Activated naive CD4-positive, alpha-beta T cell (primary cell): Measurements from ENCODE around the gene PRR33.

Source experiments
- DNase-seq, 4 experiments: peaks; one replicate each; lab custom pipeline; 2025; lab: John Stamatoyannopoulos, UW

PRR33 gene

DNA sequence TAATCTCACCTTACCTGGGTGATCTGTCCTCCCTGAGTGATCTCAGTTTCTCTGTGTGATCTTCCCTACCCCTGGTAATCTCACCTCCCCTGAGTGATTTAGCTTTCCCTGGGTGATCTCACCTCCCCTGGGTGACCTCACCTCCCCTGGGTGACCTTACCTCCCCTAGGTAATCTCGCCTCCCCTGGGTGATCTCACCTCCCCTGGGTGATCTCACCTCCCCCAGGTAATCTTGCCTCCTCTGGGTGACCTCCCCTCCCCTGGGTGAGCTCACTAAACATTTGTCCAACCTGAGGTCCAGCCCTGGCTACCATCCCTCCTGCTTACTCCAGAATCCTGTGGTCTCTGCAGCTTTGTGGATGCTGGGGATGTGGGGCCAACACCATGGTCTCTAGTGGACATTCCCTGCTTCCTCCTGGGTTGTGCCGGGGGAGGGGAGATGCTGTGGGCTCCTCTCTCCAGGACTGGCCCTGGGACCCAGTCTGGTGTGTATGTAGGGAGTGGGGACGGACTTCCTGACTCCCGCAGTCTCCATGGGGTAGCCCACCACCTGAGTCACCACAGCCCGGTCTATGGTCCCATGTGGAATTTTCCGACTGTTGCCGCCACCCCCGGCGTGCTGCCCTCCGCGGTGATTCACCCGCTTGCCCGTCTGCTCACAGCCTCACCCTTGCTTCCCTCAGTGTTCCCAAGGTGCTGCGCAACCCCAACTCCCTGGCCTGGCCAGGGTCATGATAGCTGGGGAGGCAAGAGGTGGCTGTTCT, 28.9 kb downstream of the PRR33 start:
- no peak for DNase-seq

DNA sequence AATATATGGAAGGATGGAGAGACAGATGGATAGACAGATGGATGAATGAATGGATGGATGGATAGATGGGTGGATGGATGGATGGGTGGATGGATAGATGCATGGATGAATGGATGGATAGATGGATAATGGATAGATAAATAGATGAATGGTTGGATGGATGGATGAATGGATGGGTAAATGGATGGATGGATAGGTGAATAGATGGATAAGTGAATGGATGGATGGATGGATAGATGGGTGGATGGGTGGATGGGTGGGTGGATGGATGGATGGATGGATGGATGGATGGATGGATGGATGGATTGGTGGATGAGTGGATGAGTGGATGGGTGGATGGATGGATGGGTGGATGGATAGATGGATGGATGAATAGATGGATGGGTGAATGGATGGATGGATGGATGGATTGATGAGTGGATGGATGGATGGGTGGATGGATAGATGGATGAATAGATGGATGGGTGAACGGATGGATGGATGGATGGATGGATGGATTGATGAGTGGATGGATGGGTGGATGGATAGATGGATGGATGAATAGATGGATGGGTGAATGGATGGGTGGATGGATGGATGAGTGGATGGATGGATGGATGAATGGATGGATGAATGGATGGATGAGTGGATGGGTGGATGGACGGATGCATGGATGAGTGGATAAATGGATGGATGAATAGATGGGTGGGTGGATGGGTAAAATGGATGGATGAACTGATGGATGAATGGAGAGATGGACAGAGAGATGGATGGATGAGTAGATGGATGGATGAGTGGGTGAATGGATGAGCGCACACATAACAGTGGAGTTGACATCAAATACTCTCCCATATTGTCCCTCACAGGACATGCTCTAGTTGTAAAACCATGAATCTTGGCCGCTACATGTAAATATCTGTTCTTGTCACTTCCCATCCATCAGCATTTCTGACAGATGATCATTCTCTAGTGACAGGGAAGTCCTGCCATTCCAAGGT, 30.0 kb downstream of the PRR33 start:
- no peak for DNase-seq

DNA sequence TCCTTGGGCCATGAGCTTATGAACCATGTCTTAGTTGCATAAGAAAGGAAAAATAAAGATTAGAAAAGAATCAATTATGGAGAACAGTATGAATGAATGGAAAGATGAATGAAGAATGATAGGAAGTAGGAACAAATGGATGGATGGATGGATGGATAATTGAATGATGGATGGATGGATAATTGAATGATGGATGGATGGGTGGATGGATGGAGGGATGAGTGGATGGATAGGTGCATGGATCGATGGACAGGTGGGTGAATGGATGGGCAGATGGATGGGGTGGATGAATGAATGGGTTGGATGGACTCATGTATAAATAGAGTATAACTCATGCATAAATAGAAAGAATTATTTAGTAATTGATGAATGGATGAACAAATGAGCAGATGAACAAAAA, 31.6 kb downstream of the PRR33 start:
- DNase-seq = no peak

DNA sequence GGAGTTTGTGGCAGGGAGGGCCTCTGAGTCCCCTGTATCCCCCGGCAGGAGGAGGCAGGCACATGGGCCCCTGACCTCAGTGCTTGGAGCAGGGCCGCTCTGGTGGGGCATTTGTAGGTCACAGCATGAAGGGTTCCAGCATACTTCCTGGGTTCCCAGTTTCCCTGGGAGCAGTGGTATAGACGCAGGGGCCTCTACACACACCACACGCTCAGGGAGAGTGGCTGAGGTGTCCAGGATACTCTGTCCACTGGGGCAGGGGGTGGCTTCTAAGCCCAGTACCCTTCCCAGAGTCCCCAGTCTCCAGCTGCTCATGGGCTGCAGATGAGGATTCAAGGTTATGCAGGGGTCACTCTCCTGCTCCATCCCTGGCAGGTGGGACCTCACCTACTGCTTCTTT, 32.7 kb downstream of the PRR33 start:
- no peak for DNase-seq

DNA sequence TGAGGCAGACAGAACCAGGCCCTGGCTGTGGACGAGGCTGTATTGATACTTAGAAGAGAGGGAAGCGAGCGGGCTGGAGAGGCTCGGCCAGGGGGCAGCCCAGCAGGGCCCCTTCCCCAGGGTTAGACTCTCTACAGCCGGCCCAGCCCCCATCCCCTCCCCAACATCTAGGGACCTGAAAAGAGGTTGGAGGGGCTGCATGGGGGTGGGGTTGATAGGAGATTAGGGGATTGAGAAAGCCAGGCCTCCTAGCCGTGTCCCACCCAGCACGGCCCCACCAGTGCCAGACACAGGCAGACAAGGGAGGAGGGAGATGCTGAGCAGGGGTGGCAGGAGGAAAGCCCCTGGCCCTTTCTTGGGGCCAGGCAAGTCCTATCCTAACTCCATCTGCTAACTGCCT, 33.1 kb downstream of the PRR33 start:
- no peak for DNase-seq

DNA sequence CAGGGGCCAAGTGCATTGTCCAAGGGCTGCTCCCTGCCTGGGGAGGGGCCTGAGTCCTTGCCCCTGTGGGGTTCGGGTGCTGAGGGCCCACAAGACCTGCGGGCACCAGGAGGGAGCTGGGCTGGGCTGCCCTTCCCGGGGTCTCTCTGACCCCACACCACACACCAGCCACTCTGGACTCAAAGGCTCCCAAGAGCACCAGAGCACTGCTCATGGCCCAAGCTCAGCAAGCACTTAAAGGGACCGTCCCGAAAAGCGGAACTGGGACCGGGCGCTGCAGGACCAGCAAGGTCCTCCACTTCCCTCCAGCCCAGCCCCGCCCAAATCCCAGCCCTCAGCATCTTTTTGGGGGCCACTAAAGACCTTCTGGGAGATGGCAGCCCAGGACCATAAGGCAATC, 33.5 kb downstream of the PRR33 start:
- no peak for DNase-seq

DNA sequence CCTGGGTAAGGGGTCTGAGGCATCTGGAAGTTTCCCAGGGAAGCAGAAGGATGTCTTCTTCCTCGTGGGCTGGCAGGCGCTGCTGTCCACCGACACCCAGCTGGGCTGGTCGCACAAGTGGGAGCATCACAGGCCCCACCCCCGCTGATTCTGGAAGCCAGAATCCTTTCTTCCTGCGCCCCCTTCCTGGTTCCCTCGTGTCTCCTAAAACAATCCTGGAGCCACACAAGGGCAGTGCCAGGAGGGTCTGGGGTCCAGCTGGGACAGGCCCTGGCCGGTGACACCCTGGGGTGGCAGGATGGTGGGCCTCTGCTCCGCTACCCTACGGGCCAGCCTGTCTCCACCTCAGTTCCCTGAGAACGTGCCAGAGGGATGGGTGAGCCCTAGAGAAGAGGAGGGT, 34.6 kb downstream of the PRR33 start:
- no peak for DNase-seq

DNA sequence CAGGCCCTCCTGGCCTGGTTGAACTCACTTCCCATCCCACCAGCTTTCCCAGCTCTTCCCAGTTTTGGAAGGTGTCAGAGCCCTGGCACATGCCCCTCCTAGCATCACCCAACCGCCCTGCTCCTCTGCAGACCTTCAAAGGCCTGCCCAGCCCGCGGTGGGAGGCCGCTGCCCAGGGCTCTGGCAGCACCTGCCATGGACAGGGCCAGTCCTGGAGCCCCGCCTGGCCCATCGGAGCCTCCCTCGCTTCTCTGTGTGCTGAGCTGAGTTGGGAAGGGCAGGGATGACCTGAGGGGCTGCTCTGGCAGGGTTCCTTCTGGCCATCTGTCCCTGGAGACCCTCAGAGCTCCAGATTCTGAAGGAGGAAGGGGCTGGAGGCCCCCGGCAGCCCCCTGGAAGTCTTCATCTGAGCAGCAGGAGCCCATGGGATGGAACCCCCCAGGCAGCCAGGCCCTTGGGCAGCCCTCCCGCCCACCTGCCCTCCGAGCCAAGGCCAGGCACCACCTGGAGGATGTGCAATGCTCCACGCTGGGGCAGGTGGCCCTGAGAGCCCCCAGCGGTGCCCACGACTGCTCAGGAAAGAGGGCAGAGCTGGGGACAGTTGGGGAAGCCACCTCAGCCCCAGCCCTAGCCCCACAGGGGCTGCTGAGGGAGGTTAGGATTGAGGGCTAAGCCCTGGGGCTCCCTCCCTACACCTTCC, 35.2 kb downstream of the PRR33 start:
- no peak for DNase-seq

DNA sequence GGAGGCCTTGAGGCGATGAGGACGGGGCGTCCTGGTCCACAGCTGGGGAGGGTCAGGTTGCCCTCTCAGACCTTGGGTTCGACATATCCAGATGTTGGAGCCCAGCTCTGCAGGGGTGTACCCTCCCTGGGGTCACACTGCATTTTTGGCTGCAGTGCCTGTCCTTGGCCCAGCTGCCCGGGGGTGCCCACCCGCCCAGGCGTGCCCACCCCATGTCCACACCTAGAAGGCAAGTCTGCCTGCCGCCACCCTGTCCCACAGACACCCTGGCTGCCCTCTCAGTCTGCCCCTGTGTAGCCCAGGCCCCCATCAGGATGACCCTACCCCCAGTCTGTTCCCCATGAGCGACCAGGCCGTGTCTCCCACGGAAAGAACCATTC, 35.8 kb downstream of the PRR33 start:
- DNase-seq = no peak

DNA sequence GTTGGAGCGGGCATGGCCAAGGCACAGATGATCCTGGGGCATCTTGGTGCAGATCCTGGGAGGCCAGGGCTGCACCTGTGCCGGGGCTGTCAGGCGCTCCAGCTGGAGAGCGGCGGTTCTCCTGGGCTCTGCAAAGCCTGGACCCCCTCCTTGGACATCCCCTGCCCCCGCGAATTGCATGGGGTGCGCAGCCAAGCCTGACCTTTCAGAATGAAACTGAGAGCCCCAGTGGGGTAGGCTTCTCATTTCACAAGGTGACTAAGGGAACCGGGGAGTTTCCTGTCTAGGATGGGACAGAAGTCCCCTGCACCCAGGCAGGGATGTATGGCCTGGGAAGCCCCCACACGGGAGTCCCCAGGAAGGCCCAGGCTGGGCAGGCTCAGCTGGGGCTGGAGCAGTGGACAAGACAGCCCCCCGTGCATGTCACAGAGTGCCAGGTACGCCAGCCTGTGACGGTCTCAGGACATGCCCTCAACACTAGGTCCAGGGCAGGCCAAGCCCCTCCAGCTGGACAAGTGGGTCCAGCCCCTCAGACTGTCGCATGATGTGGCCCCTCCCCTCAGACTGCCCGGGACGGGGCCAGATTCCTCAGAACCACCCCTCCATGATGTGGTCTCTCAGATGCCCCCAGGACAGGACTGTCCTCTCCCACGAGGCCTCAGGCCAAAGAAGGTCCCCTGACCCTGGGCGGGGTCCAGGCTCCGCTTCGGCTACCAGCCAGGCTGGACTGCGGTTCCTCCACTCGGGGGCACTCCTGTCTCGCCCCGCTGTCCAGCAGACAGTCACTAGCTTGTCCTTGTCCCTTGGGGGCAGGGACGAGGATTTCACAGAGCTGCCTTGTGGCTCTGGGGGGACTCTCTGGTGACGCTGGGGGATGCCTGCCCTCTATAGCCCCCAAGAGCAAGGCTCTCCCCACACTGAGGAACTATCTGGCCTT, 36.5 kb downstream of the PRR33 start:
- no peak for DNase-seq

DNA sequence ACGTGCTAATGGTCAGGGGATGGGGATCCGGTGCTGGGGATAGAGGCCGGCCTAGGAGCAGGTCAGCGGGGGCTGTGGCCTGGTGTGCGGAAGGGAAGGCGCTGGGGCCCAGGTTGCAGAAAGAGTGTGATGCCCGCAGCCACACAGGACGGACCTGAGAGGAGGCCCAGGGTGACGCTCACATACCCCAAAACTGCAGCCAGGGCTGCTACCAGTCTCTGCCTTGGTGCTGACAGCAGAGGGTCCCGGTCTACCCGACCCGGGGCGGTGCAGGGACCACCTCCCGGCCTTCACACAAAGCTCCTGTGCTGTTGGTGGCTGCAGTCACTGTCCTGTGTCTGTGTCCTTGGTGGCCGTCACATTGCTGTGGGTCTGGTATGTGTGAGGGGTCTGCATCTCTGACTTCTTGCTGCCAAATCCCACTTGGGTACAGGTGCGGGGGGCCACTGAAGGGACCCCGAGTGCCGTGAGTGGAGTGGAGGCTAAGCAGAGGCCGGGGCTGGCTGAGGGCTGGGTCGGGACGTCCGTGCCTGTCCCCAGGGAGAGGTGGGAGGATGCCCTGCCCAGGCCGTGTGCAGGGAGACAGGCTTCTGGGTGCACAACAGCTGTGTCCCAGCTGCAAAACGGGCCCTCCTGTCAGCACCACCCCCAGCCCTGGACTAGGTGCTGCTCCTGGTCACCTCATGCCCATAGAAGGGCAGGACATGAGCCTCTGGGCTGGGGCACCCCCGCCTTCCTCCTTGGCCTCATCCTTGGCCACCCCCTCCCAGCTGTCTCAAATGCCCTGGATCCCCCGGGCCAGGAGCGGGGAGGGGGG, 37.4 kb downstream of the PRR33 start:
- DNase-seq = no peak

DNA sequence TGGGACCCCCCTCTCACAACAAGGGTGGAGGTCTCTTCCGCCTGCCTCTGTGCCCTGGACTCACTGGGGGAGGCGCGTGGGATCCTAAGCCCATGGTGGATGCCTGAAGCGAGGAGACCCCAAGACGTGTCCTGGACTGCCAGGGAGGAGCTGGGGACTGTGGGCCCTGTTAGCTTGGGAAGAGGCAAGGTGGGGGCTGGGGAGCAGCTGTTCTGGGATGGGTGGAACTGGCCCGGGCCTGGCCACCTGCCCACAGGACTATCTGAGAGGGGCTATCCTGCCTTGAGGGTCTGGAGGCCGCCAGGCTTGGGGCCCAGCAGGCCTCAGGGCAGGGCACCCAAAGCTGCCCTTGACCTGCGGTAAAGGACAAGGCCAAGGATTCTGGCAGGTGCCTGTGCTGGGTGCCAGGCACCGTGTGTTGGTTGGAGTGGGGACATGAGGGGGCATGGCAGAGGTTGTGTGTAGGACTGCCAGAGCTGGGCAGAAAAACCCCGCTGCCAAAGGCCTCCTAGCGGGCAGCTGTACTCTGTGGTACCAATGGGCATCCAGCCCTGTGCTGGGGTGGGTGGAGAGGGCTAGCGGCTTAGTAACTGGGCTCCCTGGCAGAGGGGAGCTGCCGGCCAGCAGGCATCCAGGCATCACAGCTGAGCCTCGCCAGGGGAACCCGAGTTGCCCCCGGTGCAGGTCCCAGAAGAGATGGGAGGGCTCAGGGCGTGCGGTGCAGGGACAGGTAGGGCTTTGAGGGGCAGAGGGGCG, 38.1 kb downstream of the PRR33 start:
- DNase-seq = no peak

DNA sequence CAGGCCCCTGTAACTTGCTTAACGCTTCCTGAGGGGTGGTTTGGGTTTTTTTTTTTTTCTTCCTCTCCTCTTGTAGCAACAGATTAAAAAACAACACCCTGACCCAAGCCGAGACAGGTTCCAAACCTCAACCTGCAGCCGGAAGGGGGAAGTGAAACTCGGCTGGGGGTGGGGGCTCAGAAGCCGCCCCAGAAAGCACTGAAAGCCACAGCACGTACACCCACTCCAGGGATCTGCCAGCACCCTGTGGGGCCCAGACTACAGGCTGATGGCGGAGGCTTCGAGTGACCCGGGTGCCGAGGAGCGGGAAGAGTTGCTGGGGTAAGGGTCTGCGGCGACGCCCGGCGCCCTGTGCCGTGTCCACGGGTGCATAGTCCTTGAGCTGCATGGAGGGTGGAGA, 38.8 kb downstream of the PRR33 start, which contains the start of gene LSP1:
Gene LSP1, plus strand, starts transcription at position 208 of the 400 bp plus-strand sequence. Its CDS starts 61 bp downstream, at position 269.
- DNase-seq = peak in 3 of 4 experiments; percentile 29 to 68 (median 59)

DNA sequence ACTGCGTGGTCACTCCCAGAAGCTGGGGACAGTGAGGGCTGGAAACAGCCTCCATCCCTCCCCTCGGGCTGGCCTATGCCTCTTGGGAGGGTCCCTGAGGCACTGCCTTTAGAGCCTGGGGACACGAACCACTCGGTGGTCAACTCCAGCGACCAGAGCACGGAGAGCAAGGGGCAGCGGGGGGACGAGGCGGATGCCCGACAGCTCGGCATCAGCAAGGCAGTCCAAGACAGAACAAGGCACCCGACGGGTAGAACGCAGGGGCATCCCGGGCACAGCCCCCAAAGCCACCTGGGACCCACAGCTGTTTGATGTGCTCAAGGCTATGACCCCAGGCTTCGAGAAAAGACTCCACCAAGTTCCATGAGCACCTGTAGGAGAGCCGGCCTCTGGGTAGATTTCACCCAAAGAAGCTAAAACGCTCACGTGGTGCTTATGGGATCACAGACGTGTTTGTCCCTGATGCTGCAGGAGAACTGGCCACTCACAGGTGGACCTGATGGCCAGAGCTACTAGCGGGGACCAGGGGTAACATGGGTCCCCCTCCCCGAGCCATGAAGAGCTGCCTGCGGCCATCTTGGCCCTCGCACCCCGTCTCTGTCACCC, 39.3 kb downstream of the PRR33 start:
- DNase-seq = no peak

DNA sequence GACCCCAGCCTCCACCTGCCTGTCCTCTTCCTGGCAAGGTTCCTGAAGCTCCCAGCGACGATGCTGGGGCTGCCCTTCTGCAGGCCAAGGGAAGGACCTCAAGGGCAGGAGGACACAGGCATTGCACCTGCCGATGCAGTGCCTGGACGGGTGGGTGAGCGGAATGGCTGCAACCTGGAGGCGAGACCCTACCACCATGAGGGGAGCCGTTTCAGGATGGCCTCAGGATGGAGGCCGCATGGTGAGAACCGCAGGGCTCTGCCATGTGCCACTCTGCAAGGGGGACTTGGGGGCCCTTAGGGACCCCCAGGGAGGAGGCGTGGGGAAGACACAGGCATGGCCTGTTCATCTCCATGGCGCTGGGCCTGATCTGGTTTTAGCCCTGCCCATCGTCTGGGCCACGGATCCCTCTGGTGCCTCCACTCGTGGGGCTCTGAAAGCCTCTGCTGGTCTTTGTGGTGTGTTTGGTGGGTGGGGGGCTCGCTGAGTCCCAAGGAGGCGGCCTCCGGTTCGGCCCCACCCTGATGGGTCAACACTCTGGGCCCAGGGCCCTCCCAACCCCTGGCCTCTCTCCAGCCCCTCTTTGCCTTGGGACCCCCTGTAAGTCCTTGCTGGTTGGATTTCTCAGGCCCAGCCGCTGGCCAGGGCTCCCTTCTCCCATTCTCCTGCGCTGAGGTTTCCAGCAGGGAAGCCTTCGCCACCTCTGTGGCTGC, 40.1 kb downstream of the PRR33 start:
- no peak for DNase-seq

DNA sequence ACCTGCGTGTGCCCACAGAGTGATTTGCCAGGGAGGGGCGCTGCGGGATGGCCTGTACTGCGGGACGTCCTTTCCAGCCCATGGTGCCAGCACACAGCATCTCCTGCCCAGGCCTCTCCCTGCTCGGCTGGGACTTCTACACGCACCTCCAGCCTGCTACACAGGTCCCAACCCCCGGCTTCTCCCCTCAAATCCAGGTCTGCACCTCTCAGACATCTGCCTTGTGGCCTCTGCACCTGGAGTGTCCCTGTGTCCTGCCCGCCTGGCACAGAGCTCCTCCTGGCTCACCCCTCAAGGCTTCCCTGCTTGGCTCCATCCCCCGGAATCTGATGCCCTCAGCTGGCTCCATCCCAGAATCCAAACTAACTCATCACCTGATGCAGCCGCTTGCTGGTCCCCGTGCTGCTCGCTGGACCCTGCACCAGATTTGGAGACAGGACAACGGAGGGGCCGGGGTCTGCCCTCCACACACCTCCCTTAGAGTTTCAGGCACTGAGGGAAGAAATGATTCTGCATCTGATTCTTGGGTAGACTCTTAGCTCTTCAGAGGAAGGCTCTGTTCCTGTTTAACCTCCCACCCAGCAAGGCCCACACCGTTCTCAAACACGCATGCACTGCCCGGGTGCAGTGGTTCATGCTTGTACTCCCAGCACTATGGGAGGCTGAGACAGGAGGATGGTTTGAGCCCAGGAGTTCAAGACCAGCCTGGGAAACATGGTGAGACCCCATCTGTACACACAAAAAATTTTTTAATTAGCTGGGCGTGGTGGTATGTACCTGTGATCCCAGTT, 42.9 kb downstream of the PRR33 start:
- DNase-seq = no peak

DNA sequence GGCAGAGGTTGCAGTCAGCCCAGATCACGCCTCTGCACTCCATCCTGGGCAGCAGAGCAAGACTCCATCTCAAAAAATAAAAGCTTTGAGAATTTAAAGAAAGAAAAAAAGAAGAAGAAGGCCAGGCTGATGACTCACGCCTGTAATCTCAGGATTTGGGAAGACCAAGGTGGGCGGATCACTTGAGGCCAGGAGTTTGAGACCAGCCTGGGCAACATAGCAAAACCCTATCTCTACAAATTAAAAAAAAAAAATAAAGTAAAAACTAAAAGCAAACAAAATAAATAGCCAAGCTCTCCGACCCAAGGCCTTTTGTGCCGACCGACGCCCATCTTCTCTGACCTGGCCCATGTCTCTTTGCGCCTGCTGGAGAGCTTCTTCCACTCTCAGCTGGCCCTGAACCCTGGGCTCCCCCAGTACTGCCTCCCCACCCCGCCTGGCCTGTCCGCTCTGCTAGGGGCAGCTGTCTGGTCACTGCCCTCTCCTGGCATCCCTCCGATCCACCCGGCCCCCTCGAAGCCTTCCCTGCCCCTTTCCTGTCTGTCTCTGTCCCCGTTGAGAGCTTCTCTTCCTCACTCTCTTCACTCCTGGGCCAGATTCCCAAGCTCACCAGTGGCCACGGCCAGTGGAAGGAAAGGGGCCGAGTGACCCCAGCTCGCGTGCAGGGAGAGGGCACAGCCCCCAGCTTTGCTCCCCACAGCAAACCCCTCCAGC, 43.6 kb downstream of the PRR33 start:
- DNase-seq = no peak
